K562 (cell line): ENCODE data around the gene MAP3K14. TPM values are rescaled to one million over a fixed set of nuclear protein-coding genes. Genes with fewer than 3 reads are reported as not detected.
A peak's percentile ranks its signal among the peaks of the same experiment; 100 is the strongest.

ENCODE experiments used
- ATAC-seq: fragments of 200-7000 bp; cut with Tn5 transposase; 3 replicates; pipeline ENCODE4 v1.9.1; 2020; ENCODE audit warnings: moderate library complexity
- BruUV-seq: library from RNA; stranded (reverse); fragments of 400-500 nt; replicated peaks from 2 replicates; lab custom pipeline; 2021; lab: Mats Ljungman, UMichigan
- CTCF ChIA-PET: fragments of 300-600 bp; formaldehyde crosslinking; extraction: SDS; loops from one replicate; lab custom pipeline; 2021; ENCODE audit warnings: low intra/inter-chr PET ratio; lab: Yijun Ruan, JAX
- POLR2A ChIA-PET: fragments of 300-600, 350-650 bp; sonication (Branson Sonifier 250); formaldehyde crosslinking; extraction: SDS; loops from one replicate; lab custom pipeline; 2021; ENCODE audit warnings: antibody characterized with exemption, inconsistent platforms; lab: Yijun Ruan, JAX
- DNase-seq, 4 experiments: peaks; one replicate each; pipeline versions ENCODE4 v3.0.0 to v3.0.0-alpha.2; 2011 to 2018; ENCODE audit warnings: low spot score in 3 of 4, mixed read lengths in 3 of 4; ENCODE audit errors: extremely low read depth in 1 of 4
- FAIRE-seq: peaks from 2 replicates; lab custom pipeline; 2011; peaks lifted over from hg19 to GRCh38; lab: Jason Lieb, UNC
- H2AFZ ChIP-seq: 2 replicates; pipeline ENCODE4 v1.6.0; 2011; ENCODE audit warnings: low read depth, low read length, control low read depth, inconsistent platforms
- H3K27ac ChIP-seq: fragments of 200-600 bp; 3 replicates; pipeline ENCODE4 v1.8.0; 2011; ENCODE audit warnings: low read depth, mild to moderate bottlenecking, control low read depth, inconsistent platforms, low read length, moderate library complexity, mixed read lengths; ENCODE audit errors: extremely low read depth
- H3K27me3 ChIP-seq, 2 experiments: fragments of 300-600 bp in 1 of 2; 2 replicates in 1 of 2; 3 replicates in 1 of 2; pipeline versions ENCODE4 v1.6.0 to v1.8.0; 2011; ENCODE audit warnings: inconsistent platforms in 2 of 2, low read length in 2 of 2, mild to moderate bottlenecking in 1 of 2, mixed read lengths in 1 of 2, moderate library complexity in 1 of 2; ENCODE audit not compliant: control insufficient read depth in 2 of 2, insufficient read depth in 2 of 2
- H3K36me3 ChIP-seq: fragments of 300-600 bp; 3 replicates; pipeline ENCODE4 v1.8.0; 2011; ENCODE audit warnings: mild to moderate bottlenecking, low read length, inconsistent platforms; ENCODE audit not compliant: control insufficient read depth, insufficient read depth
- H3K4me1 ChIP-seq, 2 experiments: fragments of 200-600 bp in 1 of 2; replicated peaks in 1 of 2; 2 replicates in 1 of 2; 3 replicates in 1 of 2; pipeline versions ENCODE4 v1.5.1 to v1.8.0; 2011; ENCODE audit warnings: inconsistent platforms in 2 of 2, low read length in 2 of 2, mild to moderate bottlenecking in 1 of 2, mixed read lengths in 1 of 2, moderate library complexity in 1 of 2; ENCODE audit not compliant: control insufficient read depth in 2 of 2, insufficient read depth in 2 of 2
- H3K4me2 ChIP-seq: 2 replicates; pipeline ENCODE4 v1.6.1; 2011; ENCODE audit warnings: low read length, control low read depth, inconsistent platforms, mixed read lengths; ENCODE audit not compliant: insufficient read depth
- H3K4me3 ChIP-seq: fragments of 200-600 bp; sonication (generic), shearing (Covaris generic); 2 replicates; pipeline ENCODE4 v1.5.1; 2016; ENCODE audit warnings: control low read depth, inconsistent platforms
- H3K79me2 ChIP-seq: fragments of 200-600 bp; 3 replicates; pipeline ENCODE4 v1.8.0; 2011; ENCODE audit warnings: low read length, inconsistent platforms; ENCODE audit not compliant: control insufficient read depth, insufficient read depth
- H3K9ac ChIP-seq, 2 experiments: 2 replicates each; pipeline versions ENCODE4 v1.6.0 to v1.6.1; 2011; ENCODE audit warnings: low read depth in 2 of 2, low read length in 2 of 2, control low read depth in 1 of 2, inconsistent platforms in 1 of 2, mild to moderate bottlenecking in 1 of 2, mixed read lengths in 1 of 2; ENCODE audit not compliant: insufficient read depth in 1 of 2
- H3K9me1 ChIP-seq: one replicate; pipeline ENCODE4 v1.6.0; 2011; ENCODE audit warnings: inconsistent platforms, mild to moderate bottlenecking, low read length, moderate library complexity; ENCODE audit not compliant: control insufficient read depth, insufficient read depth
- H3K9me3 ChIP-seq: replicated peaks from 2 replicates; pipeline ENCODE4 v1.5.1; 2011; ENCODE audit warnings: low read depth, low read length, inconsistent platforms; ENCODE audit not compliant: control insufficient read depth, insufficient read depth
- H4K20me1 ChIP-seq: replicated peaks from 2 replicates; pipeline ENCODE4 v1.6.1; 2011; ENCODE audit warnings: low read length, inconsistent platforms, mixed read lengths; ENCODE audit not compliant: control insufficient read depth, insufficient read depth
- AFF4 ChIP-seq: sonication (generic); formaldehyde crosslinking; IDR thresholded peaks from 2 replicates; pipeline ENCODE4 v1.8.0; 2023; ENCODE audit warnings: mild to moderate bottlenecking, missing genetic modification reagents
- ATF4 ChIP-seq: fragments of 450-650 bp; formaldehyde crosslinking; IDR thresholded peaks from 2 replicates; pipeline ENCODE4 v1.4.0; 2022; ENCODE audit warnings: mild to moderate bottlenecking, moderate library complexity
- BRF2 ChIP-seq: IDR thresholded peaks from 3 replicates; pipeline ENCODE4 v1.6.1; 2011; ENCODE audit warnings: borderline replicate concordance, mild to moderate bottlenecking; ENCODE audit not compliant: insufficient read length, insufficient read depth
- CCAR2 ChIP-seq: fragments of 200-400 bp; formaldehyde crosslinking; IDR thresholded peaks from 2 replicates; pipeline ENCODE4 v1.6.1; 2017; ENCODE audit warnings: mild to moderate bottlenecking, low read depth, low read length
- CXXC5 ChIP-seq: fragments of 250-450 bp; sonication (Bioruptor Pico); IDR thresholded peaks from 2 replicates; pipeline ENCODE4 v1.8.0; 2022; ENCODE audit warnings: inconsistent platforms, mild to moderate bottlenecking, moderate library complexity
- ELF1 ChIP-seq: fragments of 200-800 bp; sonication (Bioruptor generic); IDR thresholded peaks from 2 replicates; pipeline ENCODE4 v1.6.1; 2016; ENCODE audit warnings: missing genetic modification characterization, missing compliant biosample characterization
- ETV6 ChIP-seq, 3 experiments: fragments of 150-350 bp in 1 of 3; sonication (generic) in 1 of 3; formaldehyde crosslinking in 1 of 3; IDR thresholded peaks; 2 replicates each; pipeline versions ENCODE4 v1.6.1 to v1.8.0; 2014 to 2022; ENCODE audit warnings: borderline replicate concordance in 2 of 3, low read depth in 2 of 3, antibody characterized with exemption in 1 of 3, low read length in 1 of 3, mild to moderate bottlenecking in 1 of 3, missing genetic modification reagents in 1 of 3
- JUND ChIP-seq, 2 experiments: IDR thresholded peaks; 2 replicates in 1 of 2; 3 replicates in 1 of 2; pipeline ENCODE4 v1.6.1; 2011; ENCODE audit warnings: borderline replicate concordance in 2 of 2, low read depth in 2 of 2, low read length in 2 of 2, improper control_type of control experiment in 1 of 2, missing biosample characterization in 1 of 2, missing genetic modification characterization in 1 of 2, missing genetic modification reagents in 1 of 2
- KAT7 ChIP-seq: sonication (generic); formaldehyde crosslinking; IDR thresholded peaks from 2 replicates; pipeline ENCODE4 v1.8.0; 2022; ENCODE audit warnings: missing genetic modification reagents, mild to moderate bottlenecking, borderline replicate concordance
- MITF ChIP-seq: IDR thresholded peaks from 2 replicates; pipeline ENCODE4 v1.6.1; 2014; ENCODE audit warnings: antibody characterized with exemption
- NR4A1 ChIP-seq, 2 experiments: fragments of 250-450 bp in 1 of 2; fragments of 450-650 bp in 1 of 2; sonication (Bioruptor Pico) in 1 of 2; IDR thresholded peaks; 2 replicates each; pipeline versions ENCODE4 v1.4.0 to v1.6.1; 2016 to 2020; ENCODE audit warnings: mild to moderate bottlenecking in 2 of 2, missing compliant biosample characterization in 1 of 2, missing genetic modification characterization in 1 of 2, moderate library complexity in 1 of 2
- POLR2AphosphoS2 ChIP-seq: IDR thresholded peaks from 2 replicates; pipeline ENCODE4 v1.6.1; 2012; ENCODE audit warnings: low read length, improper control_type of control experiment
- SMAD2 ChIP-seq: fragments of 150-350 bp; IDR thresholded peaks from 2 replicates; pipeline ENCODE4 v1.6.1; 2014; ENCODE audit warnings: low read depth, mild to moderate bottlenecking, low read length
- ZNF311 ChIP-seq: fragments of 250-450 bp; sonication (Bioruptor Pico); IDR thresholded peaks from 2 replicates; pipeline ENCODE4 v1.4.0; 2020; ENCODE audit warnings: mild to moderate bottlenecking, moderate library complexity
- WGBS: fragments of 100-300 bp; shearing (Covaris generic); methylation state at CpG from one replicate; pipeline ENCODE4 v1.1.6; 2016; ENCODE audit warnings: low coverage, mixed read lengths; ENCODE audit not compliant: insufficient coverage; ENCODE audit errors: missing lambda C conversion rate; 5-methylcytosine and 5-hydroxymethylcytosine counted together
- in situ Hi-C: fragments of 300-500 bp; cut with MboI; formaldehyde crosslinking; loops from 4 replicates; pipeline ENCODE4 v1.15.0; 2018; ENCODE audit warnings: inconsistent platforms, mixed read lengths
- intact Hi-C: fragments of 100-400 bp; cut with micrococcal nuclease; formaldehyde crosslinking; loops from 2 replicates; pipeline ENCODE4 v1.14.2; 2022
- polyA plus RNA-seq, 8 experiments: library from polyadenylated mRNA; depleted of rRNA in 4 of 8; stranded (reverse) in 5 of 8; unstranded in 3 of 8; fragments of >200 nt; fragmentation: Nextera tagmentation in 2 of 8; fragmentation: Illumina TruSeq in 1 of 8; extraction: Ambion mirVana in 2 of 8; extraction: Trizol in 1 of 8; gene quantifications; 2 replicates each; pipeline versions ENCODE4 v1.2.1 to v1.2.3, GENCODE V29; 2011 to 2014; ENCODE audit warnings: inconsistent platforms in 1 of 8, missing spikeins in 1 of 8
- total RNA-seq, 7 experiments: library from RNA; depleted of rRNA in 6 of 7; stranded (reverse); fragments of >200 nt in 6 of 7; fragmentation: Illumina TruSeq in 2 of 7; extraction: Trizol in 2 of 7; gene quantifications; 2 replicates each; pipeline versions ENCODE4 v1.2.1 to v1.2.3, GENCODE V29; 2011 to 2021; ENCODE audit warnings: low replicate concordance in 1 of 7

The MAP3K14 gene
- total and polyA plus RNA-seq, 9 of the 15 experiments (the other 6 are each of a cell fraction or from before 2014, with no cell fraction given), result 0.45 to 8.7 (median 3.2) TPM

GRCh38 chr17:45274033-45274432 is 42.8 kb downstream of the MAP3K14 start:
- Histone ChIP-seq H3K9me1 (no peaks in the 10 kb centered on the region), H3K36me3 (peaks cover 42% of the 10 kb centered on the region), H3K27me3 (no peaks in the 10 kb centered on the region), H3K4me3 (no peak overlapping the region), H3K4me2 (no peak overlapping the region), H3K9ac (peak overlapping the region in 1 of 2 experiments; percentile 17; a peak in 1 of 4 replicates), H3K4me1 (peaks cover 12 to 16% of the 10 kb centered on the region in 2 experiments; a peak in 4 of 5 replicates), H3K27ac (no peak overlapping the region), H4K20me1 (peaks cover 5% of the 10 kb centered on the region), H2AFZ (no peak overlapping the region), H3K9me3 (no peaks in the 10 kb centered on the region), H3K79me2 (no peaks in the 10 kb centered on the region)
- FAIRE-seq (no peak), ATAC-seq (no peak), DNase-seq (no peak)
- POLR2A ChIA-PET, result no interaction called here
- intact Hi-C loops, result no loop called here
- in situ Hi-C loops, result no loop called here
- 73% methylated on average over 5 of the region's 5 CpGs for WGBS
- CTCF ChIA-PET, result no interaction called here
- no TSS peak for BruUV-seq
- no peak for TF ChIP-seq KAT7
- no peak for TF ChIP-seq SMAD2
- TF ChIP-seq CXXC5 (CRISPR knock-in tag), result no peak
- no peak for TF ChIP-seq AFF4
- TF ChIP-seq POLR2AphosphoS2, result no peak
- no peak for TF ChIP-seq ETV6 (IDR thresholded peaks at IDR 0.05; ENCODE audit: borderline replicate concordance in 1 of 2, low read depth in 2 of 2, low read length in 1 of 2)
- TF ChIP-seq ETV6 (CRISPR knock-in tag; IDR thresholded peaks at IDR 0.05; ENCODE audit: borderline replicate concordance), result no peak
- TF ChIP-seq CCAR2, result no peak
- no peak for TF ChIP-seq ZNF311 (CRISPR knock-in tag)
- no peak for TF ChIP-seq JUND (IDR thresholded peaks at IDR 0.05; ENCODE audit: borderline replicate concordance, low read depth, low read length)
- no peak for TF ChIP-seq JUND (tag; IDR thresholded peaks at IDR 0.05; ENCODE audit: borderline replicate concordance, low read depth, low read length)
- TF ChIP-seq ELF1 (tag), result no peak
- no peak for TF ChIP-seq BRF2
- no peak for TF ChIP-seq NR4A1 (CRISPR knock-in tag; IDR thresholded peaks at IDR 0.05)
- no peak for TF ChIP-seq NR4A1 (tag; IDR thresholded peaks at IDR 0.05)
- no peak for TF ChIP-seq MITF
- no peak for TF ChIP-seq ATF4 (CRISPR knock-in tag)
